Neural progenitor cell (in vitro differentiated cells): Measurements from ENCODE around the gene PYCR2. TPM values are rescaled to one million over a fixed set of nuclear protein-coding genes. Genes with fewer than 3 reads are reported as not detected.

Experiments
- DNase-seq: peaks from one replicate; pipeline ENCODE4 v3.0.0-alpha.2; 2016; ENCODE audit warnings: low spot score
- H2AFZ ChIP-seq: fragments of 200-600 bp; sonication (generic); replicated peaks from 2 replicates; pipeline ENCODE4 v1.6.1; 2016; ENCODE audit warnings: antibody characterized with exemption
- H3F3A ChIP-seq: fragments of 200-600 bp; sonication (generic); 2 replicates; pipeline ENCODE4 v1.6.1; 2016; ENCODE audit warnings: antibody characterized with exemption, low read depth
- H3K27ac ChIP-seq: fragments of 200-600 bp; sonication (generic); 2 replicates; pipeline ENCODE4 v1.5.1; 2016; ENCODE audit warnings: mild to moderate bottlenecking
- H3K27me3 ChIP-seq: fragments of 200-600 bp; sonication (generic); 2 replicates; pipeline ENCODE4 v1.6.1; 2016; ENCODE audit warnings: mild to moderate bottlenecking, moderate library complexity
- H3K36me3 ChIP-seq: fragments of 200-600 bp; sonication (generic); 2 replicates; pipeline ENCODE4 v1.5.1; 2016
- H3K4me1 ChIP-seq: fragments of 200-600 bp; sonication (generic); 2 replicates; pipeline ENCODE4 v1.6.1; 2016; ENCODE audit warnings: mixed run types
- H3K4me2 ChIP-seq: fragments of 200-600 bp; sonication (generic); 2 replicates; pipeline ENCODE4 v1.6.1; 2016
- H3K4me3 ChIP-seq: fragments of 200-600 bp; sonication (generic); 2 replicates; pipeline ENCODE4 v1.5.1; 2016
- H3K79me2 ChIP-seq: fragments of 200-600 bp; sonication (generic); 2 replicates; pipeline ENCODE4 v1.6.1; 2016; ENCODE audit warnings: low read depth
- H3K9ac ChIP-seq: fragments of 200-600 bp; sonication (generic); 2 replicates; pipeline ENCODE4 v1.6.1; 2016
- H3K9me3 ChIP-seq: fragments of 200-600 bp; sonication (generic); 2 replicates; pipeline ENCODE4 v1.5.1; 2016; ENCODE audit warnings: low read depth
- H4K20me1 ChIP-seq: fragments of 200-600 bp; sonication (generic); 2 replicates; pipeline ENCODE4 v1.6.1; 2016; ENCODE audit warnings: low read depth
- H3K27ac Mint-ChIP-seq: 3 replicates; pipeline ENCODE4 v1.8.0; 2021; ENCODE audit warnings: mixed read lengths
- H3K27me3 Mint-ChIP-seq: 2 replicates; pipeline ENCODE4 v1.8.0; 2022; ENCODE audit warnings: low read depth, mild to moderate bottlenecking, inconsistent platforms, moderate library complexity, mixed read lengths; ENCODE audit not compliant: insufficient read depth
- H3K36me3 Mint-ChIP-seq: 3 replicates; pipeline ENCODE4 v1.8.0; 2021; ENCODE audit warnings: mixed read lengths
- H3K4me1 Mint-ChIP-seq: 3 replicates; pipeline ENCODE4 v1.8.0; 2021; ENCODE audit warnings: mixed read lengths
- H3K4me3 Mint-ChIP-seq: 3 replicates; pipeline ENCODE4 v1.8.0; 2021; ENCODE audit warnings: mild to moderate bottlenecking, moderate library complexity, mixed read lengths
- H3K9me3 Mint-ChIP-seq: 3 replicates; pipeline ENCODE4 v1.8.0; 2020; ENCODE audit warnings: mixed read lengths
- EZH2 ChIP-seq: fragments of 200-600 bp; sonication (generic); IDR thresholded peaks from 2 replicates; pipeline ENCODE4 v1.6.1; 2017; ENCODE audit warnings: antibody characterized with exemption, mild to moderate bottlenecking, moderate library complexity
- EZH2phosphoT487 ChIP-seq: fragments of 200-600 bp; sonication (generic); IDR thresholded peaks from 2 replicates; pipeline ENCODE4 v1.6.1; 2017; ENCODE audit warnings: antibody characterized with exemption
- total RNA-seq: library from RNA; depleted of rRNA; stranded (reverse); fragments of >200 nt; gene quantifications from 2 replicates; pipeline ENCODE4 v1.2.3, GENCODE V29; 2015; ENCODE audit warnings: low replicate concordance
- TF ChIP-seq, protein P1 (sequence below): fragments of 200-600 bp; sonication (generic); IDR thresholded peaks from 2 replicates; pipeline ENCODE4 v1.5.1; 2017; ENCODE audit warnings: antibody characterized with exemption, mild to moderate bottlenecking

Gene PYCR2
- total RNA-seq, 1 donor from 2014 or later, result 23.8 TPM

DNA sequence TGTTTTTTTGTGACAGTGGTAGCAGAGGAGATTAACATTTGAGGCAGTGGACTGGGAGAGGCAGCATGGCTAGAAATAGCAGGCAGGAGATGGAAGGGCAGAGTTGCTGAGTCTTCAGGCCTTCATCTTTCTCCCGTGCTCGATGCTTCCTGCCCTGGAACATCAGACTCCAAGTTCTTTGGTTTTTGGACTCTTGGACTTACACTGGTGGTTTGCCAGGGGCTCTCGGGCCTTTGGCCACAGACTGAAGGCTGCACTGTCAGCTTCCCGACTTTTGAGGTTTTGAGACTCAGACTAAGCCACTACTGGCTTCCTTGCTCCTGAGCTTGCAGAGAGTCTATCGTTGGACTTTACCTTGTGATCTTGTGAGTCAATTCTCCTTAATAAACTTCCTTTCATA, 41.2 kb upstream of the PYCR2 start:
- Histone ChIP-seq H3K36me3 (no peaks in the 10 kb centered on the region), H3K9ac (no peak overlapping the region), H3K4me3 (no peak overlapping the region), H3K27me3 (peaks cover 8% of the 10 kb centered on the region), H3K27ac (no peak overlapping the region), H4K20me1 (no peaks in the 10 kb centered on the region), H3K4me1 (no peaks in the 10 kb centered on the region), H3F3A (no peaks in the 10 kb centered on the region), H3K4me2 (no peak overlapping the region), H3K79me2 (no peaks in the 10 kb centered on the region), H3K9me3 (no peaks in the 10 kb centered on the region), H2AFZ (no peak overlapping the region)
- Mint-ChIP-seq H3K27ac (no peak overlapping the region), H3K9me3 (peaks cover 4% of the 10 kb centered on the region), H3K4me1 (peaks cover 4% of the 10 kb centered on the region), H3K27me3 (peaks cover 4% of the 10 kb centered on the region), H3K36me3 (no peaks in the 10 kb centered on the region), H3K4me3 (no peak overlapping the region)
- TF ChIP-seq, protein P1, sequence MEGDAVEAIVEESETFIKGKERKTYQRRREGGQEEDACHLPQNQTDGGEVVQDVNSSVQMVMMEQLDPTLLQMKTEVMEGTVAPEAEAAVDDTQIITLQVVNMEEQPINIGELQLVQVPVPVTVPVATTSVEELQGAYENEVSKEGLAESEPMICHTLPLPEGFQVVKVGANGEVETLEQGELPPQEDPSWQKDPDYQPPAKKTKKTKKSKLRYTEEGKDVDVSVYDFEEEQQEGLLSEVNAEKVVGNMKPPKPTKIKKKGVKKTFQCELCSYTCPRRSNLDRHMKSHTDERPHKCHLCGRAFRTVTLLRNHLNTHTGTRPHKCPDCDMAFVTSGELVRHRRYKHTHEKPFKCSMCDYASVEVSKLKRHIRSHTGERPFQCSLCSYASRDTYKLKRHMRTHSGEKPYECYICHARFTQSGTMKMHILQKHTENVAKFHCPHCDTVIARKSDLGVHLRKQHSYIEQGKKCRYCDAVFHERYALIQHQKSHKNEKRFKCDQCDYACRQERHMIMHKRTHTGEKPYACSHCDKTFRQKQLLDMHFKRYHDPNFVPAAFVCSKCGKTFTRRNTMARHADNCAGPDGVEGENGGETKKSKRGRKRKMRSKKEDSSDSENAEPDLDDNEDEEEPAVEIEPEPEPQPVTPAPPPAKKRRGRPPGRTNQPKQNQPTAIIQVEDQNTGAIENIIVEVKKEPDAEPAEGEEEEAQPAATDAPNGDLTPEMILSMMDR, result no peak
- TF ChIP-seq EZH2phosphoT487 (no peak), EZH2 (no peak)
- no peak for DNase-seq

DNA sequence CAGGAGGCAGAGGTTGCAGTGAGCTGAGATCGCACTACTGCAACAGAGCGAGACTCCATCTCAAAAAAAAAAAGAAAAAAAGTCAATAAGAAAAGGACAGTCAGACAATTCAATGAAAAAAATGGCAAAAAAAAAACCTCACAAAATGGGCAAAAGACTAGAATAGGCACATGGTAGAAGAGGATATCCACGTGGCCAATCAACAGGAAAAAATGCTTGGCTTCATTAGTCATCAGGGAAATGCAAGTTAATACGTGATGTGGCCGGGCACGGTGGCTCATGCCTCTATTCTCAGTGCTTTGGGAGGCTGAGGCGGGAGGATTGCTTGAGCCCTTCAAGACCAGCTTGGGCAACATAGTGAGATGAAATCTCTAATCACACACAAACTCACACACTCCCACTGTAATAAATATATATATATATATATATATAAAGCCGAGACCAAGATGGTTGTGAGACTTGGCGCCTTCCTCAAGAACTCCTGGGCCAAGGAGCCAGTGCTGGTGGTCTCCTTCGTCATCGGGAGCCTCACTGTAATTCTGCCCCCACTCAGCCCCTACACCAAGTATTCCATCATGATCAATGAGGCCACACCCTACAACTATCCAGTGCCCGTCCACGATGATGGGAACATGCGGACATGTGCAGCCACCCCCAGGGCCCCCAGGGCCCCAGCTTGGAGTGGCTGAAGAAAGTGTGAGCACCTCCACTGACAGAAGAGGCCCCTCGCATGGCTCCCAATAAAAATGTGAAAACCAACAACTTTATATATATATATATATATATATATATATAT, 39.9 kb upstream of the PYCR2 start:
- Histone ChIP-seq H3K9ac (no peak overlapping the region), H3K4me3 (no peak overlapping the region), H3K4me1 (no peaks in the 10 kb centered on the region), H3K27me3 (peaks cover 8% of the 10 kb centered on the region), H3K36me3 (no peaks in the 10 kb centered on the region), H3K4me2 (no peak overlapping the region), H3K9me3 (no peaks in the 10 kb centered on the region), H3F3A (no peaks in the 10 kb centered on the region), H3K79me2 (no peaks in the 10 kb centered on the region), H4K20me1 (no peaks in the 10 kb centered on the region), H2AFZ (no peak overlapping the region), H3K27ac (no peak overlapping the region)
- DNase-seq, result no peak
- TF ChIP-seq, protein P1, result no peak
- no peak for TF ChIP-seq EZH2
- TF ChIP-seq EZH2phosphoT487, result no peak
- no peaks in the 10 kb centered on the region for H3K36me3 Mint-ChIP-seq
- H3K27ac Mint-ChIP-seq, result no peak overlapping the region
- H3K27me3 Mint-ChIP-seq, result peaks cover 5% of the 10 kb centered on the region
- H3K4me1 Mint-ChIP-seq, result peaks cover 3% of the 10 kb centered on the region
- peaks cover 3% of the 10 kb centered on the region for H3K9me3 Mint-ChIP-seq
- H3K4me3 Mint-ChIP-seq, result no peak overlapping the region

DNA sequence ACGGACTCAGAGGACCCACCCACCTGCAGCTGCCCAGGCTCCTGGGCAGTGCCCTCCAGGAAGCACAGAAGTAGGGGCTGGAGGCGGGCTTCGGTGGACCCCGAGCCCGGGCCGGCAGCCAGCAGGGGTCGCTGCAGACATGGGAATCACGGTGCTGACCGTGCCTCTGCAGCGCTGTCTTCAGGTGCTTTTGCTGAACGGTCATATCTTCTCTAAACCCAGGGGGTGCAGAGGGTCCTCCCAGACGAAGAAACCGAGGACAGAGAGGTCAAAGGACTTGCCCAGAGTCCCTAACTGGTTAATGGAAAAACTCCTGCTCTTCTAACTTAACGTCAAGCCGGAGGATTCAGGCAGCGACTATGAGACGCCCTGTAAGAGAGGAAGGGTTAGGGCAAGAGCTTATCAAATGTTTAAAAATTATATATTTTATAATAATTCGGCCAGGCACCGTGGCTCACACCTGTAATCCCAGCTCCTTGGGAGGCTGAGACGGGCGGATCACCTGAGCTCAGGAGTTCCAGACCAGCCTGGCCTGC, 38.5 kb upstream of the PYCR2 start:
- no peak overlapping the region for H3K4me3 ChIP-seq
- no peak overlapping the region for H3K27ac Mint-ChIP-seq
- no peak overlapping the region for H3K4me3 Mint-ChIP-seq
- peaks cover 3% of the 10 kb centered on the region for H3K27me3 Mint-ChIP-seq
- H3F3A ChIP-seq, result no peaks in the 10 kb centered on the region
- no peaks in the 10 kb centered on the region for H3K79me2 ChIP-seq
- H3K9me3 ChIP-seq, result no peaks in the 10 kb centered on the region
- H4K20me1 ChIP-seq, result no peaks in the 10 kb centered on the region
- no peaks in the 10 kb centered on the region for H3K36me3 ChIP-seq
- DNase-seq, result peak; percentile 82
- H3K4me1 ChIP-seq, result no peaks in the 10 kb centered on the region
- H3K9me3 Mint-ChIP-seq, result no peaks in the 10 kb centered on the region
- TF ChIP-seq, protein P1, result peak; percentile 94
- TF ChIP-seq EZH2phosphoT487, result no peak
- no peak for TF ChIP-seq EZH2
- H3K36me3 Mint-ChIP-seq, result no peaks in the 10 kb centered on the region
- no peaks in the 10 kb centered on the region for H3K4me1 Mint-ChIP-seq
- H2AFZ ChIP-seq, result peak overlapping the region; percentile 74
- H3K27me3 ChIP-seq, result peaks cover 8% of the 10 kb centered on the region
- H3K4me2 ChIP-seq, result no peak overlapping the region
- no peak overlapping the region for H3K27ac ChIP-seq
- H3K9ac ChIP-seq, result no peak overlapping the region
